Endodermal cell (in vitro differentiated cells): ENCODE measurements around the gene PTPN20. TPM values are rescaled to one million over a fixed set of nuclear protein-coding genes. Genes with fewer than 3 reads are reported as not detected.

Experiments used
- DNase-seq: peaks from one replicate; pipeline ENCODE4 v3.0.0-alpha.2; 2017
- H3K27ac ChIP-seq: 2 replicates; pipeline ENCODE4 v1.5.1; 2013; ENCODE audit warnings: mild to moderate bottlenecking, low read depth, low read length, moderate library complexity
- H3K27me3 ChIP-seq: 2 replicates; pipeline ENCODE4 v1.6.1; 2013; ENCODE audit warnings: mild to moderate bottlenecking, low read length, moderate library complexity; ENCODE audit not compliant: insufficient read depth, control insufficient read depth, poor library complexity, severe bottlenecking
- H3K36me3 ChIP-seq: 2 replicates; pipeline ENCODE4 v1.7.0; 2013; ENCODE audit warnings: mild to moderate bottlenecking, low read length, moderate library complexity; ENCODE audit not compliant: control insufficient read depth, insufficient read depth
- H3K4me1 ChIP-seq: one replicate; pipeline ENCODE4 v1.7.0; 2013; ENCODE audit warnings: low read length; ENCODE audit not compliant: control insufficient read depth, insufficient read depth
- H3K4me3 ChIP-seq: 2 replicates; pipeline ENCODE4 v1.5.1; 2013; ENCODE audit warnings: mild to moderate bottlenecking, low read length, moderate library complexity
- H3K9ac ChIP-seq: 2 replicates; pipeline ENCODE4 v1.6.1; 2013; ENCODE audit warnings: mild to moderate bottlenecking, low read length, moderate library complexity; ENCODE audit not compliant: poor library complexity, severe bottlenecking; ENCODE audit errors: extremely low read depth
- H3K9me3 ChIP-seq: 2 replicates; pipeline ENCODE4 v1.6.1; 2013; ENCODE audit warnings: mild to moderate bottlenecking, low read length, moderate library complexity; ENCODE audit not compliant: control insufficient read depth
- H3K27ac Mint-ChIP-seq: 2 replicates; pipeline ENCODE4 v1.8.0; 2020; ENCODE audit warnings: mixed read lengths
- H3K27me3 Mint-ChIP-seq: 2 replicates; pipeline ENCODE4 v1.8.0; 2021; ENCODE audit warnings: mild to moderate bottlenecking, mixed read lengths; ENCODE audit not compliant: insufficient read depth
- H3K36me3 Mint-ChIP-seq: 2 replicates; pipeline ENCODE4 v1.8.0; 2020; ENCODE audit warnings: low read depth, mixed read lengths
- H3K4me1 Mint-ChIP-seq: 2 replicates; pipeline ENCODE4 v1.8.0; 2020; ENCODE audit warnings: mixed read lengths
- H3K4me3 Mint-ChIP-seq: 2 replicates; pipeline ENCODE4 v1.8.0; 2020; ENCODE audit warnings: mild to moderate bottlenecking, moderate library complexity, mixed read lengths
- H3K9me3 Mint-ChIP-seq: 2 replicates; pipeline ENCODE4 v1.8.0; 2020; ENCODE audit warnings: mild to moderate bottlenecking, mixed read lengths
- WGBS, 2 experiments: methylation state at CpG; one replicate each; pipeline versions ENCODE4 v1.1.5 to v1.1.7; 2013; ENCODE audit warnings: missing lambda C conversion rate in 2 of 2, mixed read lengths in 1 of 2; ENCODE audit not compliant: insufficient coverage in 1 of 2, insufficient read length in 1 of 2; 5-methylcytosine and 5-hydroxymethylcytosine counted together
- total RNA-seq, 2 donors: library from RNA; stranded (reverse); fragmentation: NEBNext Ultra II Directional in 1 of 2; extraction: Animal tissue kit (Norgen Biotek cat#: 25700) in 1 of 2; gene quantifications; 2 replicates in 1 of 2; 3 replicates in 1 of 2; pipeline ENCODE4 v1.2.1, GENCODE V29; 2021
- TF ChIP-seq, protein P1 (sequence below): fragments of 200-600 bp; sonication (generic); conservative IDR thresholded peaks from 2 replicates; pipeline ENCODE4 v1.5.0; 2021; ENCODE audit warnings: antibody characterized with exemption, mild to moderate bottlenecking

The PTPN20 gene
- total RNA-seq, 2 donors from 2014 or later = 0.53 TPM; not detected in 1

DNA sequence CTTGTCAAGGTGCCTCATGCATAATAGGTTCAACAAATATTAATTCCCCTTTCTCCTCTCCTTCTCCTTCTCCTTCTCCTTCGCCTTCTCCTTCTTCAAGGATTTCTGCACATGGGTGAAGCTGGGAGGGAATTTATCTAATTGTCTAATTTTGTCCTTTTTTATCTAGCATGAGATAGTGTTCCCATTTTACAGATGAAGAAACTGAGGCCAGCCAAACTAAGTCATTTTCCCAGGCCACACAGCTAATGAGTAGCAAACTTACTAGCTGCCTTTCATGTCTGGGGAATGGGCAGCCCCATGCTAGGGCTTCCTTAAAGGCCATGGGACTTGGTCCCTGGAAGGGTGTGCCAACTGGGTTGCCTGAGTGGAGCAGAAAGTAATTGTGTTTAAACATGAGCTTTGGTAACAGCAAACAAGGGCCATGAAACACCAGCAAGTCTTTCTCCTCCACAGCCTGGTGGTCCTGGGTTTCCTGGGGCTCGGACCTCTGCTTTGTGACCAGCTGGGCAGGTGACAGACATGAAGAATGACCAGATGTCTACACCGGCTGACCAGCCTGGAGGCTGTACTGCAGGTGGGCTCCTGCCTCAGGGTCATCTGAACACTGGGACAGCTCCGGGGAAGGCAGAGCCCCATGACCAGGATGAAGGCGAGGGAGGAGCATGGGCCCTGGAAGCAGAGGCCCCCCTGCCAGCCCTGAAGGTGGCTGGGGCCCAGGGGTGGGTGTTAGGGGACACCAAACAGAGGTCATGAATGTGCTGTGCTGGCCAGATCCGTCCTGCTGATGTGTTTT is 138.0 kb downstream of the PTPN20 start:
- Histone ChIP-seq H3K36me3 (no peaks in the 10 kb centered on the region), H3K9ac (no peak overlapping the region), H3K9me3 (no peaks in the 10 kb centered on the region), H3K27ac (no peak overlapping the region), H3K4me1 (no peaks in the 10 kb centered on the region), H3K4me3 (no peak overlapping the region), H3K27me3 (no peaks in the 10 kb centered on the region)
- Mint-ChIP-seq H3K27me3 (no peaks in the 10 kb centered on the region), H3K4me3 (no peak overlapping the region), H3K27ac (no peak overlapping the region), H3K4me1 (no peaks in the 10 kb centered on the region), H3K9me3 (no peaks in the 10 kb centered on the region), H3K36me3 (no peaks in the 10 kb centered on the region)
- peak; percentile 35 for DNase-seq
- TF ChIP-seq, protein P1, sequence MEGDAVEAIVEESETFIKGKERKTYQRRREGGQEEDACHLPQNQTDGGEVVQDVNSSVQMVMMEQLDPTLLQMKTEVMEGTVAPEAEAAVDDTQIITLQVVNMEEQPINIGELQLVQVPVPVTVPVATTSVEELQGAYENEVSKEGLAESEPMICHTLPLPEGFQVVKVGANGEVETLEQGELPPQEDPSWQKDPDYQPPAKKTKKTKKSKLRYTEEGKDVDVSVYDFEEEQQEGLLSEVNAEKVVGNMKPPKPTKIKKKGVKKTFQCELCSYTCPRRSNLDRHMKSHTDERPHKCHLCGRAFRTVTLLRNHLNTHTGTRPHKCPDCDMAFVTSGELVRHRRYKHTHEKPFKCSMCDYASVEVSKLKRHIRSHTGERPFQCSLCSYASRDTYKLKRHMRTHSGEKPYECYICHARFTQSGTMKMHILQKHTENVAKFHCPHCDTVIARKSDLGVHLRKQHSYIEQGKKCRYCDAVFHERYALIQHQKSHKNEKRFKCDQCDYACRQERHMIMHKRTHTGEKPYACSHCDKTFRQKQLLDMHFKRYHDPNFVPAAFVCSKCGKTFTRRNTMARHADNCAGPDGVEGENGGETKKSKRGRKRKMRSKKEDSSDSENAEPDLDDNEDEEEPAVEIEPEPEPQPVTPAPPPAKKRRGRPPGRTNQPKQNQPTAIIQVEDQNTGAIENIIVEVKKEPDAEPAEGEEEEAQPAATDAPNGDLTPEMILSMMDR = no peak
- 80 to 85% methylated on average over 1 to 5 of the region's 6 CpGs for WGBS, 2 experiments

- peak; percentile 35 for DNase-seq
- no peaks in the 10 kb centered on the region for H3K9me3 ChIP-seq
- Mint-ChIP-seq H3K9me3 (no peaks in the 10 kb centered on the region), H3K4me1 (no peaks in the 10 kb centered on the region), H3K4me3 (no peak overlapping the region), H3K27me3 (no peaks in the 10 kb centered on the region), H3K27ac (no peak overlapping the region), H3K36me3 (no peaks in the 10 kb centered on the region)
- no peak overlapping the region for H3K9ac ChIP-seq
- H3K27ac ChIP-seq = no peak overlapping the region
- 90 to 100% methylated on average over 3 to 6 of the region's 6 CpGs for WGBS, 2 experiments
- TF ChIP-seq, protein P1 = no peak
- H3K27me3 ChIP-seq = no peaks in the 10 kb centered on the region
- no peak overlapping the region for H3K4me3 ChIP-seq
- H3K4me1 ChIP-seq = no peaks in the 10 kb centered on the region
- H3K36me3 ChIP-seq = no peaks in the 10 kb centered on the region
These were observed 138.7 kb downstream of the PTPN20 start for GRCh38 chr10:47049906-47050305.

DNA sequence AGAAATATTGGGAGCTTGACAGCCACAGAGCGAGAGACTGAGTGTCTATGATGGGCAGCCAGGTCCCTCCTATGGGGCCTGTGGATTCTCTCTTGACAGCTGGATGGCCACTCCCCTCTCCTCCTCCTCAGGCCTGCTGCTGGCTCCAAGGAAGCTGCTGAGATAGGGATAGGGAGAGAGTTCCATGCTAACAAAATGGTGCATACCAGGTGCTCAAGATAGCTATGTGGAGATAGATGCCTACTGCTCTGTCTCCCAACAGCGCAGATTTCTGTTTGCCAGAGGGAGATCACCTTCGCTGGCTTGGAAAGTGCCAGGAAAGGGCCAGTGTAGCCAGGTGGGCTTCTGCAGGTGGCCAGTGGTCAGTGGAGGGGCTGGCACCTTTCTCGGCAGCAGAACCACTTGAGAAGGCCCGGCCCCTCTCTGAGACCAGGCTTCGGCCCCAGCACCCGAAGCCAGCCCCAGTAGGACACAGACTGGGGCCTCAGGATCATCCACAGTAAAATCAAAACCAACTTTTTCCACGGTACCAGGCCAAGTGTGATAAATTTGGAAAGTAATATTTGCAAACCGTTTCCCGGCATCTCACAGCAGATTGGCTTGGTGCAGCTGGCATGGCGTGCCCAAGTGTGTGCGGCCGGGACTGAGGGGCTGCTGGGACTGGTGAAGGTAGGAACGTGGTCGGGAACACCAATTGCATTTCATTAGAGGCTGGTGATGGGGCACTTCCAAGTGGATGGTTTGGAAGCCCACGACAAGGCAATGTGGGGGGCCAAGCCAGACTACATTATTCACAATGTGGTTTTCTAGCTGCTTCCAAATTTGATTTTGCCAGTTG is 139.6 kb downstream of the PTPN20 start:
- 93 to 97% methylated on average over 10 to 16 of the region's 16 CpGs for WGBS, 2 experiments
- no peak overlapping the region for H3K27ac Mint-ChIP-seq
- H3K27me3 ChIP-seq = no peaks in the 10 kb centered on the region
- no peak overlapping the region for H3K4me3 Mint-ChIP-seq
- no peaks in the 10 kb centered on the region for H3K9me3 ChIP-seq
- no peaks in the 10 kb centered on the region for H3K36me3 Mint-ChIP-seq
- DNase-seq = peak; percentile 63
- no peaks in the 10 kb centered on the region for H3K4me1 ChIP-seq
- no peaks in the 10 kb centered on the region for H3K9me3 Mint-ChIP-seq
- no peak overlapping the region for H3K27ac ChIP-seq
- TF ChIP-seq, protein P1 = no peak
- H3K4me3 ChIP-seq = no peak overlapping the region
- H3K36me3 ChIP-seq = no peaks in the 10 kb centered on the region
- no peaks in the 10 kb centered on the region for H3K27me3 Mint-ChIP-seq
- no peak overlapping the region for H3K9ac ChIP-seq
- no peaks in the 10 kb centered on the region for H3K4me1 Mint-ChIP-seq
